KOPT-K1 (cell line): ENCODE data around the gene MRGPRF.
"Not testable (repeated sequence)": the region's sequence is repeated elsewhere in the genome, so short reads cannot be mapped to it uniquely, and the experiment has no call there.

Experiments used
- H3K27ac ChIP-seq: fragments of 200-600 bp; sonication (generic); 2 replicates; pipeline ENCODE4 v1.5.1; 2016; ENCODE audit warnings: antibody characterized with exemption, mild to moderate bottlenecking, low read depth, low read length; ENCODE audit not compliant: poor library complexity, severe bottlenecking
- H3K36me3 ChIP-seq: fragments of 200-600 bp; sonication (generic); 2 replicates; pipeline ENCODE4 v1.5.1; 2017; ENCODE audit warnings: antibody characterized with exemption, mild to moderate bottlenecking, low read length, moderate library complexity; ENCODE audit not compliant: insufficient read depth
- H3K9me3 ChIP-seq: fragments of 200-600 bp; sonication (generic); 2 replicates; pipeline ENCODE4 v1.5.1; 2017; ENCODE audit warnings: antibody characterized with exemption, low read length, mild to moderate bottlenecking; ENCODE audit not compliant: insufficient read depth, poor library complexity, severe bottlenecking

Gene MRGPRF

GRCh38 chr11:69003866-69004367 lies 9.1 kb downstream of the MRGPRF start:
- H3K36me3 ChIP-seq, result no peaks in the 10 kb centered on the region

GRCh38 chr11:69003301-69003865 lies 9.7 kb downstream of the MRGPRF start:
- Histone ChIP-seq H3K27ac (no peak overlapping the region), H3K36me3 (no peaks in the 10 kb centered on the region), H3K9me3 (no peaks in the 10 kb centered on the region)

More at GRCh38 chr11:69003866-69004367, 9.1 kb downstream of the MRGPRF start:
- H3K27ac ChIP-seq, result no peak overlapping the region
- H3K9me3 ChIP-seq, result no peaks in the 10 kb centered on the region

GRCh38 chr11:69002570-69003231 lies 10.3 kb downstream of the MRGPRF start:
- Histone ChIP-seq H3K27ac (no peak overlapping the region), H3K36me3 (no peaks in the 10 kb centered on the region)

GRCh38 chr11:69002110-69002569 lies 10.9 kb downstream of the MRGPRF start:
- H3K27ac ChIP-seq, result no peak overlapping the region
- H3K9me3 ChIP-seq, result no peaks in the 10 kb centered on the region
- no peaks in the 10 kb centered on the region for H3K36me3 ChIP-seq

More at GRCh38 chr11:69002570-69003231, 10.3 kb downstream of the MRGPRF start:
- no peaks in the 10 kb centered on the region for H3K9me3 ChIP-seq

GRCh38 chr11:69001243-69002081 lies 11.6 kb downstream of the MRGPRF start:
- Histone ChIP-seq H3K36me3 (no peaks in the 10 kb centered on the region), H3K9me3 (no peaks in the 10 kb centered on the region), H3K27ac (no peak overlapping the region)

- Histone ChIP-seq H3K36me3 (no peaks in the 10 kb centered on the region), H3K9me3 (no peaks in the 10 kb centered on the region), H3K27ac (no peak overlapping the region)
These were observed 12.2 kb downstream of the MRGPRF start for GRCh38 chr11:69000831-69001242.

GRCh38 chr11:69000391-69000790 lies 12.7 kb downstream of the MRGPRF start:
- H3K27ac ChIP-seq, result no peak overlapping the region
- H3K36me3 ChIP-seq, result no peaks in the 10 kb centered on the region
- no peaks in the 10 kb centered on the region for H3K9me3 ChIP-seq

GRCh38 chr11:68999748-69000355 lies 13.2 kb downstream of the MRGPRF start:
- not testable (repeated sequence) for H3K36me3 ChIP-seq, H3K9me3 ChIP-seq, H3K27ac ChIP-seq

GRCh38 chr11:68999093-68999747 lies 13.8 kb downstream of the MRGPRF start:
- Histone ChIP-seq H3K36me3 (no peaks in the 10 kb centered on the region), H3K27ac (no peak overlapping the region), H3K9me3 (no peaks in the 10 kb centered on the region)

- H3K27ac ChIP-seq, result no peak overlapping the region
- no peaks in the 10 kb centered on the region for H3K9me3 ChIP-seq
These were observed 14.6 kb downstream of the MRGPRF start for GRCh38 chr11:68998390-68998911.

GRCh38 chr11:68997995-68998348 lies 15.1 kb downstream of the MRGPRF start:
- H3K36me3 ChIP-seq, result no peaks in the 10 kb centered on the region
- no peaks in the 10 kb centered on the region for H3K9me3 ChIP-seq
- no peak overlapping the region for H3K27ac ChIP-seq

More at GRCh38 chr11:68998390-68998911, 14.6 kb downstream of the MRGPRF start:
- H3K36me3 ChIP-seq, result no peaks in the 10 kb centered on the region

GRCh38 chr11:68997124-68997994 lies 15.7 kb downstream of the MRGPRF start:
- Histone ChIP-seq H3K27ac (no peak overlapping the region), H3K36me3 (no peaks in the 10 kb centered on the region), H3K9me3 (no peaks in the 10 kb centered on the region)

GRCh38 chr11:68996376-68997123 lies 16.5 kb downstream of the MRGPRF start:
- Histone ChIP-seq H3K36me3 (no peaks in the 10 kb centered on the region), H3K27ac (no peak overlapping the region), H3K9me3 (no peaks in the 10 kb centered on the region)
